GM21381 (cell line): Measurements from ENCODE around the gene SOD2.
A peak's percentile ranks its signal among the peaks of the same experiment; 100 is the strongest.
"Not testable (repeated sequence)": the region's sequence is repeated elsewhere in the genome, so short reads cannot be mapped to it uniquely, and the experiment has no call there.

ENCODE experiments used
- ATAC-seq: cut with Tn5 transposase; IDR thresholded peaks from one replicate; pipeline ENCODE4 v1.9.1; 2021; ENCODE audit warnings: mild to moderate bottlenecking, moderate library complexity; ENCODE audit not compliant: unreplicated experiment

The SOD2 gene

GRCh38 chr6:159693128-159693893, at the start of gene SOD2:
Gene SOD2, minus strand, starts transcription at chr6:159693241. Its CDS starts 74 bp downstream, at chr6:159693167.
- peak; percentile 73 for ATAC-seq

- no peak for ATAC-seq
Observed at GRCh38 chr6:159742165-159742564, 49.1 kb upstream of the SOD2 start.

- ATAC-seq: no peak
Observed at GRCh38 chr6:159739341-159739740, 46.3 kb upstream of the SOD2 start.

GRCh38 chr6:159736908-159737307, 43.9 kb upstream of the SOD2 start:
- no peak for ATAC-seq

GRCh38 chr6:159733395-159733794, 40.4 kb upstream of the SOD2 start:
- ATAC-seq: not testable (repeated sequence)

GRCh38 chr6:159732550-159732949, 39.5 kb upstream of the SOD2 start:
- ATAC-seq: not testable (repeated sequence)

GRCh38 chr6:159730332-159730676, 37.3 kb upstream of the SOD2 start:
- ATAC-seq: no peak

- ATAC-seq: no peak
Observed at GRCh38 chr6:159729598-159730331, 36.7 kb upstream of the SOD2 start.

GRCh38 chr6:159728531-159728964, 35.5 kb upstream of the SOD2 start:
- ATAC-seq: no peak

- ATAC-seq: peak; percentile 35
Observed at GRCh38 chr6:159727717-159728445, 34.8 kb upstream of the SOD2 start.

- ATAC-seq: peak; percentile 71
Observed at GRCh38 chr6:159726918-159727716, 34.1 kb upstream of the SOD2 start, which contains the start of gene WTAP. Gene WTAP, plus strand, starts transcription at chr6:159727506. Its CDS starts 8,760 bp downstream, at chr6:159736266.

GRCh38 chr6:159726255-159726917, 33.3 kb upstream of the SOD2 start:
- ATAC-seq: no peak

- ATAC-seq: not testable (repeated sequence)
Observed at GRCh38 chr6:159725208-159725607, 32.2 kb upstream of the SOD2 start.

- no peak for ATAC-seq
Observed at GRCh38 chr6:159724778-159725177, 31.7 kb upstream of the SOD2 start.

- no peak for ATAC-seq
Observed at GRCh38 chr6:159723259-159723658, 30.2 kb upstream of the SOD2 start.

GRCh38 chr6:159722655-159723054, 29.6 kb upstream of the SOD2 start:
- ATAC-seq: no peak

- not testable (repeated sequence) for ATAC-seq
Observed at GRCh38 chr6:159721981-159722380, 28.9 kb upstream of the SOD2 start.

- ATAC-seq: no peak
Observed at GRCh38 chr6:159720708-159721107, 27.7 kb upstream of the SOD2 start.

GRCh38 chr6:159719287-159719686, 26.2 kb upstream of the SOD2 start:
- ATAC-seq: no peak

GRCh38 chr6:159718634-159719033, 25.6 kb upstream of the SOD2 start:
- ATAC-seq: no peak
